WTC11 (cell line): ENCODE data around the gene KIAA0232. TPM values are rescaled to one million over a fixed set of nuclear protein-coding genes. Genes with fewer than 3 reads are reported as not detected.

Source experiments
- ATAC-seq: fragments of 200-7000 bp; cut with Tn5 transposase; 2 replicates; pipeline ENCODE4 v1.10.0; 2021; ENCODE audit warnings: mild to moderate bottlenecking, moderate library complexity
- CTCF ChIA-PET: fragments of 300-600 bp; sonication (Branson Sonifier 250); formaldehyde crosslinking; loops from one replicate; lab custom pipeline; 2021; ENCODE audit warnings: antibody characterized with exemption; lab: Charles Lee
- POLR2A ChIA-PET: fragments of 350-600 bp; sonication (Branson Sonifier 250); formaldehyde crosslinking; loops from one replicate; lab custom pipeline; 2021; ENCODE audit warnings: antibody characterized with exemption; lab: Charles Lee
- DNase-seq: peaks from one replicate; pipeline ENCODE4 v3.0.0; 2021; ENCODE audit warnings: low spot score
- H3K27ac Mint-ChIP-seq: 2 replicates; pipeline ENCODE4 v1.8.0; 2021; ENCODE audit warnings: mixed read lengths
- H3K27me3 Mint-ChIP-seq: 2 replicates; pipeline ENCODE4 v1.8.0; 2021; ENCODE audit warnings: low read depth, mild to moderate bottlenecking, moderate library complexity, mixed read lengths
- H3K36me3 Mint-ChIP-seq: 2 replicates; pipeline ENCODE4 v1.8.0; 2021; ENCODE audit warnings: mixed read lengths
- H3K4me1 Mint-ChIP-seq: 2 replicates; pipeline ENCODE4 v1.8.0; 2022; ENCODE audit warnings: mixed read lengths
- H3K4me3 Mint-ChIP-seq: 2 replicates; pipeline ENCODE4 v1.8.0; 2021; ENCODE audit warnings: mild to moderate bottlenecking, moderate library complexity, mixed read lengths
- H3K9me3 Mint-ChIP-seq: 2 replicates; pipeline ENCODE4 v1.8.0; 2021; ENCODE audit warnings: mixed read lengths
- ATF1 ChIP-seq: sonication (generic); formaldehyde crosslinking; IDR thresholded peaks from 2 replicates; pipeline ENCODE4 v1.8.1; 2023; ENCODE audit warnings: mild to moderate bottlenecking, moderate library complexity, missing genetic modification reagents
- CDX4 ChIP-seq: fragments of 250-450 bp; sonication (Bioruptor Pico); IDR thresholded peaks from 2 replicates; pipeline ENCODE4 v1.9.0; 2021; ENCODE audit warnings: moderate library complexity, mild to moderate bottlenecking, inconsistent platforms, borderline replicate concordance
- CREB1 ChIP-seq: sonication (generic); formaldehyde crosslinking; IDR thresholded peaks from 2 replicates; pipeline ENCODE4 v1.8.0; 2023; ENCODE audit warnings: mild to moderate bottlenecking, missing genetic modification reagents
- CTCF ChIP-seq: fragments of 200-600 bp; IDR thresholded peaks from 2 replicates; pipeline ENCODE4 v1.8.0; 2022; ENCODE audit warnings: antibody characterized with exemption
- FOXJ3 ChIP-seq: sonication (generic); formaldehyde crosslinking; IDR thresholded peaks from 2 replicates; pipeline ENCODE4 v1.9.0; 2021; ENCODE audit warnings: missing genetic modification reagents, mild to moderate bottlenecking, borderline replicate concordance
- GTF2I ChIP-seq: fragments of 250-450 bp; sonication (Bioruptor Pico); conservative IDR thresholded peaks from 2 replicates; pipeline ENCODE4 v1.4.0; 2021; ENCODE audit warnings: mild to moderate bottlenecking
- HMGXB4 ChIP-seq: sonication (generic); formaldehyde crosslinking; IDR thresholded peaks from 2 replicates; pipeline ENCODE4 v1.8.1; 2023; ENCODE audit warnings: mild to moderate bottlenecking, moderate library complexity, missing genetic modification reagents
- NFE2L1 ChIP-seq: sonication (generic); formaldehyde crosslinking; IDR thresholded peaks from 2 replicates; pipeline ENCODE4 v1.8.1; 2023; ENCODE audit warnings: missing genetic modification reagents
- NR2C2 ChIP-seq: sonication (generic); formaldehyde crosslinking; IDR thresholded peaks from 2 replicates; pipeline ENCODE4 v1.8.0; 2022; ENCODE audit warnings: mild to moderate bottlenecking, missing genetic modification reagents
- SOX15 ChIP-seq: fragments of 250-450 bp; sonication (Bioruptor Pico); IDR thresholded peaks from 2 replicates; pipeline ENCODE4 v1.9.0; 2021; ENCODE audit warnings: mild to moderate bottlenecking
- TEAD4 ChIP-seq: sonication (generic); formaldehyde crosslinking; IDR thresholded peaks from 2 replicates; pipeline ENCODE4 v1.8.0; 2022; ENCODE audit warnings: mild to moderate bottlenecking, missing genetic modification reagents
- USF2 ChIP-seq: sonication (generic); formaldehyde crosslinking; IDR thresholded peaks from 2 replicates; pipeline ENCODE4 v1.8.1; 2023; ENCODE audit warnings: mild to moderate bottlenecking, missing genetic modification reagents, moderate library complexity
- ZNF121 ChIP-seq: sonication (generic); formaldehyde crosslinking; IDR thresholded peaks from 2 replicates; pipeline ENCODE4 v1.8.0; 2023; ENCODE audit warnings: missing genetic modification reagents
- ZNF396 ChIP-seq: fragments of 250-450 bp; sonication (Bioruptor Pico); IDR thresholded peaks from 2 replicates; pipeline ENCODE4 v1.8.0; 2021; ENCODE audit warnings: mild to moderate bottlenecking, moderate library complexity, borderline replicate concordance
- ZNF416 ChIP-seq: fragments of 250-450 bp; sonication (Bioruptor Pico); IDR thresholded peaks from 2 replicates; pipeline ENCODE4 v1.9.0; 2021; ENCODE audit warnings: mild to moderate bottlenecking, inconsistent platforms
- ZNF671 ChIP-seq: fragments of 250-450 bp; sonication (Bioruptor Pico); IDR thresholded peaks from 2 replicates; pipeline ENCODE4 v1.8.0; 2021; ENCODE audit warnings: mild to moderate bottlenecking
- total RNA-seq: library from RNA; stranded (reverse); gene quantifications from 3 replicates; pipeline ENCODE4 v1.2.3, GENCODE V29; 2021
- TF ChIP-seq, protein P1 (sequence below): sonication (generic); formaldehyde crosslinking; conservative IDR thresholded peaks from 2 replicates; pipeline ENCODE4 v1.8.1; 2023; ENCODE audit warnings: mild to moderate bottlenecking, low read depth, missing genetic modification reagents, moderate library complexity
- TF ChIP-seq, protein P2 (sequence below): sonication (generic); formaldehyde crosslinking; IDR thresholded peaks from 2 replicates; pipeline ENCODE4 v1.8.1; 2022; ENCODE audit warnings: mild to moderate bottlenecking, moderate library complexity, missing genetic modification reagents
- TF ChIP-seq, protein P3 (sequence below): fragments of 250-450 bp; sonication (Bioruptor Pico); IDR thresholded peaks from 2 replicates; pipeline ENCODE4 v1.8.0; 2021; ENCODE audit warnings: mild to moderate bottlenecking
- TF ChIP-seq, protein P4 (sequence below): sonication (generic); formaldehyde crosslinking; IDR thresholded peaks from 2 replicates; pipeline ENCODE4 v1.8.0; 2023; ENCODE audit warnings: missing genetic modification reagents

KIAA0232 gene
- total RNA-seq, 1 experiment from 2014 or later: 23.2 TPM

GRCh38 chr4:6826781-6827508, 44.4 kb downstream of the KIAA0232 start:
- no peak for ATAC-seq
- H3K9me3 Mint-ChIP-seq: peaks cover 5% of the 10 kb centered on the region
- H3K27ac Mint-ChIP-seq: peak overlapping the region; percentile 25; the same call in 1 of the 2 replicates
- TF ChIP-seq CREB1: no peak
- TF ChIP-seq USF2 (CRISPR knock-in tag): no peak
- no peak for TF ChIP-seq TEAD4 (CRISPR knock-in tag)
- TF ChIP-seq, protein P1, sequence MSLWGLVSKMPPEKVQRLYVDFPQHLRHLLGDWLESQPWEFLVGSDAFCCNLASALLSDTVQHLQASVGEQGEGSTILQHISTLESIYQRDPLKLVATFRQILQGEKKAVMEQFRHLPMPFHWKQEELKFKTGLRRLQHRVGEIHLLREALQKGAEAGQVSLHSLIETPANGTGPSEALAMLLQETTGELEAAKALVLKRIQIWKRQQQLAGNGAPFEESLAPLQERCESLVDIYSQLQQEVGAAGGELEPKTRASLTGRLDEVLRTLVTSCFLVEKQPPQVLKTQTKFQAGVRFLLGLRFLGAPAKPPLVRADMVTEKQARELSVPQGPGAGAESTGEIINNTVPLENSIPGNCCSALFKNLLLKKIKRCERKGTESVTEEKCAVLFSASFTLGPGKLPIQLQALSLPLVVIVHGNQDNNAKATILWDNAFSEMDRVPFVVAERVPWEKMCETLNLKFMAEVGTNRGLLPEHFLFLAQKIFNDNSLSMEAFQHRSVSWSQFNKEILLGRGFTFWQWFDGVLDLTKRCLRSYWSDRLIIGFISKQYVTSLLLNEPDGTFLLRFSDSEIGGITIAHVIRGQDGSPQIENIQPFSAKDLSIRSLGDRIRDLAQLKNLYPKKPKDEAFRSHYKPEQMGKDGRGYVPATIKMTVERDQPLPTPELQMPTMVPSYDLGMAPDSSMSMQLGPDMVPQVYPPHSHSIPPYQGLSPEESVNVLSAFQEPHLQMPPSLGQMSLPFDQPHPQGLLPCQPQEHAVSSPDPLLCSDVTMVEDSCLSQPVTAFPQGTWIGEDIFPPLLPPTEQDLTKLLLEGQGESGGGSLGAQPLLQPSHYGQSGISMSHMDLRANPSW (CRISPR knock-in tag): no peak
- no peak for TF ChIP-seq FOXJ3 (CRISPR knock-in tag)
- TF ChIP-seq, protein P2, sequence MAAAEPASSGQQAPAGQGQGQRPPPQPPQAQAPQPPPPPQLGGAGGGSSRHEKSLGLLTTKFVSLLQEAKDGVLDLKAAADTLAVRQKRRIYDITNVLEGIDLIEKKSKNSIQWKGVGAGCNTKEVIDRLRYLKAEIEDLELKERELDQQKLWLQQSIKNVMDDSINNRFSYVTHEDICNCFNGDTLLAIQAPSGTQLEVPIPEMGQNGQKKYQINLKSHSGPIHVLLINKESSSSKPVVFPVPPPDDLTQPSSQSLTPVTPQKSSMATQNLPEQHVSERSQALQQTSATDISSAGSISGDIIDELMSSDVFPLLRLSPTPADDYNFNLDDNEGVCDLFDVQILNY: no peak
- no peak for TF ChIP-seq NR2C2 (CRISPR knock-in tag)
- no peak for TF ChIP-seq ZNF416 (CRISPR knock-in tag)
- ChIA-PET CTCF (no interaction called here), POLR2A (interaction anchor here (1.3 kb wide), 1 partner anchor 47 kb away, joined by 4 read pairs; no protein-coding TSS in a partner anchor)
- no peak for DNase-seq
- no peaks in the 10 kb centered on the region for H3K27me3 Mint-ChIP-seq
- H3K36me3 Mint-ChIP-seq: peaks cover 11% of the 10 kb centered on the region
- no peak overlapping the region for H3K4me3 Mint-ChIP-seq
- no peaks in the 10 kb centered on the region for H3K4me1 Mint-ChIP-seq

DNA sequence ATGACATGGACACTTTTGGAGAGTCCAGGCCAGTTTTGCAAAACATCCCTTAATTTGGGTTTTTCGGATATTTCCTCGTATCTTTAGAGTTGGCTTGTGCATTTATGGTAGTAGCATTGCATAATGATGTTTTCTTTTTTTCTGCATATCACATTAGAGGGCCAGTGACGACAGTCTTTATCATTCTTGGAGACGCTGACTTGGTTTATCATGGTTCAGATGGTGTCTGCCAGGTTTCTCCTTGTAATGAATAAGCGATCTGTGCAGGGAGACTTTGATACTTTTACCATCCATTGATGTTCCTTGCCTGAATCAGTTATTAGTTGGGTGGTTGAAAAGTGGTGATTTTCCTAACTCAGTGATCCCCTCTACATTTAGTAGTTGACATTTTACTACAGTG, 46.6 kb downstream of the KIAA0232 start:
- TF ChIP-seq, protein P3, sequence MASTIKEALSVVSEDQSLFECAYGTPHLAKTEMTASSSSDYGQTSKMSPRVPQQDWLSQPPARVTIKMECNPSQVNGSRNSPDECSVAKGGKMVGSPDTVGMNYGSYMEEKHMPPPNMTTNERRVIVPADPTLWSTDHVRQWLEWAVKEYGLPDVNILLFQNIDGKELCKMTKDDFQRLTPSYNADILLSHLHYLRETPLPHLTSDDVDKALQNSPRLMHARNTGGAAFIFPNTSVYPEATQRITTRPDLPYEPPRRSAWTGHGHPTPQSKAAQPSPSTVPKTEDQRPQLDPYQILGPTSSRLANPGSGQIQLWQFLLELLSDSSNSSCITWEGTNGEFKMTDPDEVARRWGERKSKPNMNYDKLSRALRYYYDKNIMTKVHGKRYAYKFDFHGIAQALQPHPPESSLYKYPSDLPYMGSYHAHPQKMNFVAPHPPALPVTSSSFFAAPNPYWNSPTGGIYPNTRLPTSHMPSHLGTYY: no peak
- TF ChIP-seq CTCF (no peak), TEAD4 (CRISPR knock-in tag) (no peak), CDX4 (no peak), FOXJ3 (CRISPR knock-in tag) (no peak), HMGXB4 (no peak), NFE2L1 (CRISPR knock-in tag) (no peak), ZNF671 (no peak), ZNF396 (no peak), SOX15 (no peak), GTF2I (no peak), ZNF121 (CRISPR knock-in tag) (no peak), ATF1 (no peak)
- TF ChIP-seq, protein P1 (CRISPR knock-in tag): no peak
- TF ChIP-seq, protein P4, sequence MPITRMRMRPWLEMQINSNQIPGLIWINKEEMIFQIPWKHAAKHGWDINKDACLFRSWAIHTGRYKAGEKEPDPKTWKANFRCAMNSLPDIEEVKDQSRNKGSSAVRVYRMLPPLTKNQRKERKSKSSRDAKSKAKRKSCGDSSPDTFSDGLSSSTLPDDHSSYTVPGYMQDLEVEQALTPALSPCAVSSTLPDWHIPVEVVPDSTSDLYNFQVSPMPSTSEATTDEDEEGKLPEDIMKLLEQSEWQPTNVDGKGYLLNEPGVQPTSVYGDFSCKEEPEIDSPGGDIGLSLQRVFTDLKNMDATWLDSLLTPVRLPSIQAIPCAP: no peak
- Mint-ChIP-seq H3K27me3 (no peaks in the 10 kb centered on the region), H3K27ac (no peak overlapping the region), H3K36me3 (peaks cover 10% of the 10 kb centered on the region), H3K4me3 (no peak overlapping the region), H3K4me1 (peaks cover 4% of the 10 kb centered on the region; the same call in 1 of the 2 replicates), H3K9me3 (no peaks in the 10 kb centered on the region)
- DNase-seq (no peak), ATAC-seq (no peak)
- POLR2A ChIA-PET: no interaction called here
- CTCF ChIA-PET: no interaction called here
